ENCODE results near the gene KCNIP4.

The KCNIP4 gene

GRCh38 chr4:21680326-21680898 lies 268.2 kb downstream of the KCNIP4 start:
- DNase-seq, result no peak

GRCh38 chr4:21678711-21679110 lies 269.9 kb downstream of the KCNIP4 start:
- no peak for DNase-seq

- no peak for DNase-seq
Measured at GRCh38 chr4:21677173-21677572, 271.4 kb downstream of the KCNIP4 start.

- no peak for DNase-seq
Measured at GRCh38 chr4:21664355-21664754, 284.2 kb downstream of the KCNIP4 start.

GRCh38 chr4:21656832-21657231 lies 291.7 kb downstream of the KCNIP4 start:
- DNase-seq, result no peak

GRCh38 chr4:21655031-21655430 lies 293.5 kb downstream of the KCNIP4 start:
- no peak for DNase-seq

- DNase-seq, result no peak
Measured at GRCh38 chr4:21652508-21653231, 295.9 kb downstream of the KCNIP4 start.

- no peak for DNase-seq
Measured at GRCh38 chr4:21649391-21650090, 299.0 kb downstream of the KCNIP4 start.

- no peak for DNase-seq
Measured at GRCh38 chr4:21645776-21646175, 302.8 kb downstream of the KCNIP4 start.

- no peak for DNase-seq
Measured at GRCh38 chr4:21641696-21642095, 306.9 kb downstream of the KCNIP4 start.

GRCh38 chr4:21638171-21638725 lies 310.3 kb downstream of the KCNIP4 start:
- no peak for DNase-seq

- no peak for DNase-seq
Measured at GRCh38 chr4:21628916-21629610, 319.5 kb downstream of the KCNIP4 start.

- no peak for DNase-seq
Measured at GRCh38 chr4:21628116-21628670, 320.4 kb downstream of the KCNIP4 start.

GRCh38 chr4:21625447-21625846 lies 323.1 kb downstream of the KCNIP4 start:
- DNase-seq, result no peak

GRCh38 chr4:21605006-21605405 lies 343.6 kb downstream of the KCNIP4 start:
- no peak for DNase-seq

GRCh38 chr4:21596521-21596920 lies 352.1 kb downstream of the KCNIP4 start:
- no peak for DNase-seq

GRCh38 chr4:21593671-21594001 lies 354.9 kb downstream of the KCNIP4 start:
- no peak for DNase-seq

GRCh38 chr4:21592970-21593670 lies 355.5 kb downstream of the KCNIP4 start:
- DNase-seq, result no peak

- no peak for DNase-seq
Measured at GRCh38 chr4:21577056-21577455, 371.5 kb downstream of the KCNIP4 start.

GRCh38 chr4:21571100-21571499 lies 377.5 kb downstream of the KCNIP4 start:
- no peak for DNase-seq

GRCh38 chr4:21569638-21570037 lies 378.9 kb downstream of the KCNIP4 start:
- no peak for DNase-seq

GRCh38 chr4:21555083-21555482 lies 393.5 kb downstream of the KCNIP4 start:
- no peak for DNase-seq
